CD4-positive, alpha-beta T cell treated with Interleukin-2 at 100 ng/mL for 4 hours (primary cell): ENCODE data around the gene PPP1R14B.

ENCODE experiments used
- DNase-seq: peaks from one replicate; pipeline ENCODE4 v3.0.0-alpha.2; 2020; ENCODE audit warnings: low spot score

Gene PPP1R14B

GRCh38 chr11:64245797-64246620 lies 734 bp downstream of the PPP1R14B start:
- DNase-seq: peak; percentile 84

- peak; percentile 50 for DNase-seq
These were observed 1.3 kb downstream of the PPP1R14B start for GRCh38 chr11:64245401-64245796.

- no peak for DNase-seq
These were observed 1.8 kb downstream of the PPP1R14B start for GRCh38 chr11:64244966-64245365.

GRCh38 chr11:64244107-64244506 lies 2.6 kb downstream of the PPP1R14B start:
- DNase-seq: no peak

GRCh38 chr11:64243236-64243854 lies 3.4 kb downstream of the PPP1R14B start:
- DNase-seq: no peak

- no peak for DNase-seq
These were observed 5.0 kb downstream of the PPP1R14B start for GRCh38 chr11:64241491-64242374.

- peak; percentile 100 for DNase-seq
These were observed 5.6 kb downstream of the PPP1R14B start for GRCh38 chr11:64241241-64241490.

- DNase-seq: peak; percentile 98
These were observed 6.1 kb downstream of the PPP1R14B start, which contains the start of gene FKBP2 for GRCh38 chr11:64240435-64241240. Gene FKBP2 (plus strand): TSS chr11:64241095. CDS start chr11:64242388, 1,293 bp downstream.

GRCh38 chr11:64239662-64240434 lies 6.9 kb downstream of the PPP1R14B start:
- DNase-seq: no peak

- DNase-seq: no peak
These were observed 7.7 kb downstream of the PPP1R14B start for GRCh38 chr11:64238999-64239398.

GRCh38 chr11:64238076-64238475 lies 8.7 kb downstream of the PPP1R14B start:
- DNase-seq: no peak

GRCh38 chr11:64237484-64237951 lies 9.2 kb downstream of the PPP1R14B start:
- no peak for DNase-seq

GRCh38 chr11:64235437-64236161 lies 11.1 kb downstream of the PPP1R14B start:
- no peak for DNase-seq

GRCh38 chr11:64234647-64235379 lies 11.9 kb downstream of the PPP1R14B start:
- DNase-seq: peak; percentile 43

- peak; percentile 74 for DNase-seq
These were observed 12.7 kb downstream of the PPP1R14B start, which contains the start of gene VEGFB for GRCh38 chr11:64233913-64234586. Gene VEGFB (plus strand): TSS chr11:64234584. CDS start chr11:64234834, 250 bp downstream.

GRCh38 chr11:64232967-64233315 lies 13.8 kb downstream of the PPP1R14B start:
- no peak for DNase-seq

GRCh38 chr11:64232182-64232966 lies 14.4 kb downstream of the PPP1R14B start:
- DNase-seq: no peak

GRCh38 chr11:64231546-64231945 lies 15.2 kb downstream of the PPP1R14B start:
- DNase-seq: no peak
